HG03469 (cell line): ENCODE results near the gene ADAMTS5.

Source experiments
- ATAC-seq: cut with Tn5 transposase; IDR thresholded peaks from one replicate; pipeline ENCODE4 v1.9.1; 2021; ENCODE audit warnings: mild to moderate bottlenecking, moderate library complexity, moderate number of reproducible peaks; ENCODE audit not compliant: unreplicated experiment

The ADAMTS5 gene

DNA sequence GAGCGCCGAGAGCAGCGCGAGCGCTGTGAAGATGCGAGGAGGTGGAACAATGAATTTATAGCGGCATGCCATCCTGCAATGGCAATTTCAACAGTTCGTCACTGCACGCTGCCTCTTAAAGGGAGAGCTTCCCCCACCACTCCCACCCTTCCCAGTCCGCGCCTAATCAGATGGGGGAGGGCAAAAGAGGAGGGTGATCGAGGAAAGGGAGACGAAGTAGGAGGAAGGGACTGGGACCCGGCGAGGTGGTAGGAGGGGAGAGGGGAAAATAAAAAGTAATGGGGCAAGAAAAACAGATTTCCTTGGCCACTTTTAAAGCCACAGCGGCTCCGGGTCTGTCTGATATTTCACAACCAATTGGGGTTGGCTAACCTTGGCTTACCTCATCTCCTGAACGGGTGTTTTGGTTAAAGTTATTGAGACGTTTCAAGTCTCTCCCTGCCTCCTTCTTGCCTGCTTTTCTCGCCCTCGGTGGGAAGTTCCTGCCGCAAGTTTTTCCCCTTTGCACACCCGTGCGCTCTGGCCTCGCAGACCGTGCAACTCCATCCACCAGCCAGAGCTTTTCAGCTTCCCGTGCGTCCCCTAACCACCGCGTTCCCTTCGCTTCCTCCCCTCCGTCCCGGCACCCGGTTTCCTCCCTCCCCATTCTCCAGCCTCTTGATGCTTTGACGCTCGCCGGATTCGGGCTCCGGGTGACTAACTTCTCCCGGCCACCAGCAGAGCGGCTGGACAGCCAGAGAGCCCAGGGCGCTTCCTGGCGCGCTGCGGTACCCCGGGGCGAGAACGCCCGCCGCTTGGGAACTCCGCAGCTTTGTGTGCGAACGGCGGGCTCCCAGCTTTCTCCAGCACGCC, at the start of gene ADAMTS5:
Gene ADAMTS5 (minus strand): TSS at position 27 of the 852 bp plus-strand sequence. CDS start 697 bp downstream, outside the sequence.
- ATAC-seq, result no peak

DNA sequence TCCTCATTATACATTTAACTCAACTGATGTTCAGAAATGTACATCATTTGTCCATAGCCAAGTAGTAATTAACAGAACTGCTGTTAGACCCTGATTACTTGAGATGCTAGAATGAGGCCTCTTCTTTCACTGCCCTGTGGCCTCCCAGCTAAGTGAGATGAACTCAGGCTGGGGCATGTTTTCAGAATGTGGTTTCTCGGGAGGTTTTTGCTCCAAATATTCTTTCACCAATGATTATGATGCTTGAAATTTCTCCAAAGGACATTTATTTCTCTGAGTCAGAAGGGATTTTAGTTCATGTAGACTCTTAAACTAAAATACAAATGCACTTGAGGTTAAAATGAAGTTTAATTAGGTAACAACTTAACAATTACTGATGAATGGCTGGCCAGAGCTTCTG, 34.6 kb upstream of the ADAMTS5 start:
- ATAC-seq, result no peak

DNA sequence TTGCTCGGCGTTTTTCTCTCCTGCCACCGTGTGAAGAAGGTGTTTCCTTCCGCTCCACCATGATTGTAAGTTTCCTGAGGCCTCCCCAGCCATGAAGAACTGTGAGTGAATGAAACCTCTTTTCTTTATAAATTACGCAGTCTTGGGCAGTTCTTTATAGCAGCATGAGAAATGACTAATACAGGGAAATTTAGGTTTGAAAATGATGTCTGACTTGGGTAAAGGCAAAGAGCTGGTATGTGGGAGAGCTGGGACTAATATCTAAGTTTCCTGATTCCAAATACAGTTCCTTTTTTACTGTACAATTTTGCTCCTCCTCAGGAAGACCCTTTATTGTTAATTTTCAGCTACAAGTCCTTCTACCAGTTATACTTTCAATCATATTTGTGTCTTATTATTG, 16.7 kb upstream of the ADAMTS5 start:
- ATAC-seq, result no peak

DNA sequence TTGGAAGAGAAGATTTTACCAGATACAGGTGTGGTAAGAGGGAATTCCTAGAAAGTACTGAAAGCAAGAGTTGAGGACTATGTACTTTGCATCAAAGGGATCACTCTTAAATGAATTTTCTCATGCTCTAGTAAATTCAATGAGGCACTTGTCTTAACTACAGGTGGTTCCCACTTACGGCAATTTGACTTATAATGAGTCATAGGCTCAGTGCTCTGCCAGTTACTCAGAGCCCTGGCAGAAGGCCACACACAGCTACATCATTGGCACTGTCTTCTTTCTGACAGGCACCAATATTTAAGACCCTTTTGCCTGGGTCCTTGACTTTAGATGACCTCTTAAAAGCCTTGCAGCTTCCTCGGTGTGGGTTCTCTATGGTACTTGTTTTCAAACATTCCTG, 15.9 kb upstream of the ADAMTS5 start:
- no peak for ATAC-seq

DNA sequence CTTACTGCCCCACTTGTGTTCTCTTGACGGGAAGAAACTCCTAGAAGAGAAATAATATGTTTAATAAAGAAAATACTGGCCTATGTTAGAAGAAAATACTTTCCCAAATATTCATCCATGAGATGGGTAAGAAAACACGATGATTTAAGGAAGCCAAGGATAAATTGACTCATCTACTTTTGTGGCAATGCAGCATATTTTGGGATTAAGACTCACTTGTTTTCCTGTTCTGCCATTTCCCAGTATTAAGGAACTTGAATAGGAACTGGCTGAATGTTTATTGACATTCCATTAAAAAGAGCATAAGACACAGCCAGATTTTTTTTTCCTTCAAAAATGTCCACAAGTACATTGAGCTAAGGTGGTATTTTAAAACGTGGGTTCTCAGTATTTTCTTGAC, 10.9 kb upstream of the ADAMTS5 start:
- ATAC-seq, result no peak

DNA sequence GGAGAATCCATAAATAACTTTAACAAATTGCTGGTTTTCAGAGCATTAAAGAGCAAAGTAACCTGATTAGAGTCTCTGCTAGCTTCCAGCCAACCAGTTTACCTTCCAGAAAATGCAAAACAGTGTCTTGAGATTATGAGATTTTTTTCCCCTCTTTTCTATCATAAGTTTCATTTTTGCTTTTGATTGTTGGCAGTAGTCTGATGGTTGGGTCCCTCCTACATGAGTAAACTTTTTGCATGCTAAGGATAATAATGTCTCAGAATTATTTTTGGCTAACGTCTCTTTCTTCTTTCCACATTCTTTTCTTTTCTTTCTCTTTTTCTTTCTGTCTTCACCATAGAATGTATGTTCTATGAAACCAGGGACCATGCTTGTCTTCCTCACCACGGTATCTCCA, 6.3 kb upstream of the ADAMTS5 start:
- ATAC-seq, result no peak

DNA sequence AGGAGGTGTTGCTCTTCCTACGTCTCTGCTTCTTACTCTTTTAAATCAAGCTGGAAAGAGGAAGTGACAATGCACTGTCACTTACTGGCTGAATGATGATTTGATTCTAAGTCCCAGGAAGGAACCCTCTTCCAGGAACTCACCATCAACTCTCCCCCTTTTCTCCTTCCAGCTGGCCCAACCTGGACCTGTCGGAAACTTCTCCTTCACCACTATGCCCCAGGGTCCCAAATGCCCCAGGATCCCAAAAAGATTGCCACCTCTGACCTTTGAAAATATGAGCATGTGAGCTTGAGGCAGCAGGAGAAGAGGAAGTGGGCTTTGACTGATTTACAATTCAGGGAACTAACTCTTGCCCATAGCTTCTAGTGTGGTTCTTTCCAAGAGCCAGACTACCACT, 5.3 kb upstream of the ADAMTS5 start:
- no peak for ATAC-seq

DNA sequence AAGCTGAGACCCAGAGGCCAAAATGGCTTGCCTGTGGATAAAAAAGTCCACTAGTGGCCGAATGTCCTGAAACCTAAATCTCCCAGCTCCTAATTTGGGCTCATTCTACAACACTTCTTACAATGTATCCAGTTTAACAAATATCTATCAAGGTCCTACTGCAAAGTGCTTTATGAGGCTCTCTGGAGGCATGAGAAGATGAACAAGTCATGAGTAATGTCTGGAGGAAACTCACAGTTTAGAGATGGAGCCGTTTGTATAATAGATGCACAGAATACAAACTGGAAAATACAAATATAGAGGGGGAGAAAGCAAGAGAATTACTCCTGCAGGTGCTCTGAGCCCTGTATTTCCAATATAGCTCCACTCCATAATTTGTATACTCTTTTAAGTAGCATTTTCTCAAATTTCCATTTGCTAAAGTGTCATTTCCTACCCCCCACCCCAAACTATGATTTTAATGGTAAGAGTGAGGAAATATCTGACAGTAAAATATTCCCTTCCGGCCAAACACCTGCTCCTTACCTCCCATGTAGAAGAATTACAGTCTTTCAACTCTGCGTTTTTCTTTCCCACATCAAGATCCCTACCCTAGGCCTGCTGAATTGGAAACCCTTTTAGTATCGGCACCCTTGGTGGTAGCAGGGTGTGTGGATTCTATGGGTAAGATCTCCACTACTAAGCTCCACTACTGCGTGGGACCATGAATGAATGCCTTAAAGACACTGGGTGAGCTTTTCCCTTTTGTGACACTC, 3.3 kb upstream of the ADAMTS5 start:
- ATAC-seq, result no peak

DNA sequence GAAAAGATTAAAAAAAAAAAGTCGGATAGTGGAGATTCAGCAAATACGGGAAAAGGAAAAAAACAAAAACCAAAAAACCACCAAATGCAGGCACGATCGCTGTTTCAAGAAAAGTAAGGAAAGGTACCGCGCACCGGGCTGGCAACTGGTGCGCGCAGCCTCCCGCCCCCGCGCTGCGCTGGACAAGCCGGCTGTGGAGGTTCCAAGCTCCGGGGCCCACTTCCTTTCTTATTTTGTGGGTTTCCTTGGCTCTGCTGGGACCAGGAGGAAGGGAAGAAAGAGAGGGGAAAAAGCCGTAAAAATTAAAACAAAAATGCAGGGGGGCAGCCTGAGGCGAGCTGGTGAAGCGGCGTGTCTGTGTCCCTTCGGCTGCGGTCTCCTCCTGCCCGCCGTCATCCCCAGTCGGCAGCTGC, 233 bp downstream of the ADAMTS5 start:
- no peak for ATAC-seq

DNA sequence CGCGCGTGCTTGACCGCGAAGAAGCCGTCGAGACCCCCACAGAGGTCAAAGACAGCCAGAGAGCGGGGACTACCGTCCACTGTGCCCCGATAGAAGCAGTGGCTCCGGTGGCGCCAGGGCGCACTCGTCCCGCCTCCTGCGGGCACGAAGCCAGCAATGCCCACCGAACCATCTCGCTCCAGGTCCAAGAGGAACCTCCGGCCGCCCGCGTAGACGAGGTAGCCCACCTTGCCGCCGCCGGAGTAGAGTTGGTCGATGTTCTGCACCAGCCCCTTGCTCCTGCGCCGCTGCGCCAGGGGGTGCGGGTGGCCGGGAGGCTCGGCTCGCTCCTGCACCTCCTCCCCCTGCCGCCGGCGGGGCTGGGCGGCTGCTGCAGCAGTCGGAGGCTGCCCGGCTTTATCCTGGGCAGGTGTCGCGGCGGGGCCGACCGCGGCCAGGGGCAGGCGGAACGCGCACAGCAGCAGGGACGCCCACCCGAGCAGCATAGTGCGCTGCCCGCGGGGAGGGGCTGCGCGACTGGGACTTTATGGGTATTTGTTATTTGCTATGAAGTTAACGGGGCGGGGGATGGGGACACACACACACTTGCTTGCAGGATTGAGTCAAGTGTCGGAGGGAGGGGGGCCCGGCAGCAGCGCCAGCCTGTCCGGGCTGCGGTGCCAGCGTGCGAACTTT, 844 bp downstream of the ADAMTS5 start:
- no peak for ATAC-seq

DNA sequence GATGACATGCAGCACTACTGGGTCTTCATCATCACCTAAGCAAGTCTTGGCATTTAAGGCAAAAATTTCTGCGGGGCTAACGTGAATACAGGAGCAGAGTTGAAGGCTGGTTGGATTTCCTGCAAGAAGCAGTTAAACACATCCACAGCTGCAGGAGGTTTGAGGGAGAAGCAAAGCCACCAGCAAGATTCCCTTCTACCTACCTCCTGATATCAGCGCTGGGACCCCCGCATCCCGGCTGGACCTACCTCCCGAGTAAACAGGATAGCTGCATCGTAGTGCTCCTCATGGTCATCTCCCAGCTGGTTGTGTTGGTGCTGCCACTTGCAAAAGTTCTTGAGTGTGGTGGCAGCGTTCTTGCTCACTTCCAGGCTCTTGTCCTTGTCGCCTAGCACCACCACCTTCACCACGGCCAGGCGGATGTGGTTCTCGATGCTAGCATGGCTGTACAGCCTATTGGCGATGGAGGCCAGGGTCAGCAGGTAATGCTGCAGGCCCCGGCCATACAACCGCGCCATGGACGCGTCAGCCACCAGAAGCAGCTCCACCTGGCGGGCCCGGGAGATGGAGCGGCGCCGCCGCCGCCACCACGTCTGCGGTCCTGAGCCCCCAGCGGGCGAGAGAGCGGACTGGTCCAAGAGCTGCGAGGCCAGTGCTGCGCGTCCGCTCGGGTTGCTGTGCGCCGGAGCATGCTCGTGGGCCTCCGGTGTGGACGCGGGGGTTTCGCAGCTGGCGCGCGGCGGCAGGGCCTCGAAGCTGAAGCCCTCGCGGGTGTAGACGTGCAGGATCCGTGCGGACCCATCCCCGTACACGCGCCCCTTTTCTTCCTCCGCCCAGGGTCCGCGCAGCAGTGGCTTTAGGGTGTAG, 1.6 kb downstream of the ADAMTS5 start:
- no peak for ATAC-seq

DNA sequence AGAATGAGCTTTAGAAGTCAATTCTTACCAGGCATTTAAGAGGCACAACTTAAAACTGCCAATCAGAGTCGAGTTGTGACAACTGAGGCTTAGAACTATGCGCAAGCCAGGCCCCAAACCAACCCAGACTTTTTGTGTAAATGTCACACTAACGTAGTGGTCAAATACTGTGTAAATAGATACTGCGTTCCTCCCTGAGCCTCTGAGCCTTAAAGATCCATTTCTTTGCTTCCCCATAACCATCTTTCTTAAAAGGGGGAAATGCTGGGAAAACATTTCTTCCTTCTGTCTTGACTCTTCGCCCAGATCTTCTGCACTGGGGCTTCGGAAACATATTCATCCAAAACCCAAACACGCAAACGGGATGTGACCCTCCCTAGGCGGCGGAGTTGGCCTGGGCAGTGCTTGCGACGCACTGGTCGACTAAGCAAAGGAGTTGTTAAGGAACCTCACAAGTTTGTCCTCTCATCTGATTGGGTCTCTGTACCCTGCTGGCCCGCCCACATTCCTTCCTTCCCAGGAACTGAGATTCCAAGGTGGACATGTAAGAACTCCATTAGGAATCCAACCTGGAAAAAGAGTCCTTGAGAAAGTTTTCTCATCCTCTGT, 2.6 kb downstream of the ADAMTS5 start:
- no peak for ATAC-seq

DNA sequence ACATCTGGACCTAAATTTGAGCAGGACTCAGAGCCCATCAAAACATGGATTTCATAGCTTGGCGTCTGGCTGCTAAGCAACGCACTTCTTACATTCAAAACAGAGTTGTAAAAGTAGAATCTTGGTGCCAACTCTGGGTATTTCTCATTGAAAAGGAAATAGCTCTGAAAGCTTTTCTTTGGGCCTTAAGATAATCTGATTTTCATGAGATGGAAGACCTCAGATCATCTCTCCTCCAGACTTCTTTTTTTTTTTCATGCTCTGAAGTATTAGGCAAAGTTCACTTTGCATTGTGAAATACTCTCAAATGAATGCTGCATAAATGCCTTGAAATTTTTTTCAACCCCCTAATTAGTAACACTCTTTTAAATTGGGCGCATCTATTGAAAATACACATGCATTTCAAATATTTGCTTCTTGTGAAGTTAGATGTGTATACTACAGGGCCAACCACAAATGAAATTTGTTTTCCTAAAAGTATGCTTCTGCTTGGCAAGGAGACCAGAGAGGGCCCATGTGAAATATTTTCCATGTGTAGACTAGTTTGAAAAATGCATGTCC, 4.2 kb downstream of the ADAMTS5 start:
- no peak for ATAC-seq

DNA sequence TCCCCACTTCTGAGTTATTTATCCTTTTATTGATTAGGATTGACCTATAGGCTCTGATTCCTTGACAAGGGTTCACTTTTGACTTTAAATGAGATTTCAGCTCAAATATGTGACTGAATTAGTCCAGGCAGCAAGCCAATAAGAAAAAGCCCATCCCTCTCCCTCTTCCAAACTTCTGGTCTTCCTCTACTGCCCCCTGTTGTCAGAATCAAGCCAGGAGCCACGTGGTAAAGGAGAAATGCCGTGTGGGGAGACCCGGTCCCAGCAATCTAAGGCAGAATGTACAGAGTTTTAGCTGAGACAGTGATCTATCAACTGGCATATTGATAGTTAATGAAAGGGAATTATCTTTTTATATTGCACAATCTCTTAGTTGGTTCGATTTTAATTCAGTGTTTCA, 5.2 kb downstream of the ADAMTS5 start:
- no peak for ATAC-seq

DNA sequence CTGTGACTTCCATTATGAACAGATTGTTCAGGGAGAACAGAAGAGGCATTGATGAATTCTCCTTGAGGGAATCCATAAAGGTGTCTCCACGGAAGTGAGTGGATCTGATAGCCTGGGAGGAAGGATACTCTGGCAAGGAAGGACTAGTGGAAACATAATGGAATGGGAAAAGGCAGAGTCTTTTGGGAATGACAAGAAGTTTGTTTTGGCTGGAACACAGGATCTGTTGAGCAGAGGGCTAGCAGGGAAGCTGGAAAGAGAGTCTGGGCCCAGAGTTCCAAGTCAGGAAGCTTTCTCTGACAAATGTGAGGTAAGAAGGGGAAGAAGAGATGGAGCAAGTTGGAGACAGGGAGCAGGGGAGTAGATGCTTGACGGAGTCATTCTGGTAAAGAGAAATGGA, 8.1 kb downstream of the ADAMTS5 start:
- ATAC-seq, result no peak

DNA sequence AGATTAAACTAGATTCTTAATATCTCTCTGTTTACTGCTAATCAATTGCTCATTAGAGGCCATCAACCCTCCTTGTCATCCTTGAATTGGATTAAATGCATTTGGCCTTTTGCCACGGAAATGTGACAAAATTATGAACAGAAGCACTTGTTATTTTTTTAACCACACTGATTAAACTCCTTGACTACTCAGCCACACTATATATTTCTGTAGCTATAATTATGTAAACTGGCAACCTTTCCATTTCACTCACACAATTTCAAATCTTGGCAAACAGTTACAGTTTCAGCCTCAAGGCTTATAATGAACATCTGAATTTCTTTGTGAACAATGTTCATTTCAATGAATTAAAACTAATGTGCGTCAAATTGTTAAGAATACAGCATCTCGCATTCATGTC, 10.1 kb downstream of the ADAMTS5 start:
- no peak for ATAC-seq

DNA sequence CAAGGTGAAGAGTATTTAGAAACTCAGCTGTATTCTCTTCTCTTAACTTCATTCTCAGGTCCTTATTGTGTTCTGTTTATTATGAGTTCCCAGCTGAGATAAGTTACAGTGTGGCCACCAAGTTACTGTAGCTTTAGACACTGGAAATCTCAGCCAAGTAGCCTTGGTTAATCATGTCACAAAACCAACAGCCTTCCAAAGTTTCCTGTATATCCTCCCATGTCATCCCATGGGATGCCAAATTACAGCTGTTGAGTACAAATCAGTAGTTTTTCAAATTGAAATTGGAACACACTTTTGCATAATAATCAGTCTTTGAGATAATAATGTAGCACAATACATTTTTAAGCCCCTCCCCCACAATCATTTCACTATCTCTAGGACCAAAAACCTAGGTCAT, 10.7 kb downstream of the ADAMTS5 start:
- ATAC-seq, result no peak

DNA sequence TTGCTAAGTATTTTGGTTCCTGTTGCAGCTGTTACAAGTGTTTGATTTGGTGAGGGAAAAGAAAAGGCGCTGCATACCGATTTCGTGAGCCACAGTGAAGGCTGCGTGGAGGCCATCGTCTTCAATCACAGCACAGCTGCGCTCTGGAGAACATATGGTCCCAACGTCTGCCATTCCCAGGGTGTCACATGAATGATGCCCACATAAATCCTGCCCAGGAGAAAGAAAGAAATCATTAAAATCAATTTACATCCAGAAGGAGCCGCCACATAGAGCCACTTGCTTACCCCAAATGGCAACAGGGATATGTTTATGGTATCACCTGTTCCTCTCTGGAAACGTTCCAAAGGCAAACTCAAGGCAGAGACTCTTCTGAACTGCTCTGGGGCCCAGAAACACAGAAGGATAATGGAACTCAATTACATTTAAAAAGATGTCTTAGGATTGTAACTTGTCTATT, 12.2 kb downstream of the ADAMTS5 start:
- ATAC-seq, result no peak

DNA sequence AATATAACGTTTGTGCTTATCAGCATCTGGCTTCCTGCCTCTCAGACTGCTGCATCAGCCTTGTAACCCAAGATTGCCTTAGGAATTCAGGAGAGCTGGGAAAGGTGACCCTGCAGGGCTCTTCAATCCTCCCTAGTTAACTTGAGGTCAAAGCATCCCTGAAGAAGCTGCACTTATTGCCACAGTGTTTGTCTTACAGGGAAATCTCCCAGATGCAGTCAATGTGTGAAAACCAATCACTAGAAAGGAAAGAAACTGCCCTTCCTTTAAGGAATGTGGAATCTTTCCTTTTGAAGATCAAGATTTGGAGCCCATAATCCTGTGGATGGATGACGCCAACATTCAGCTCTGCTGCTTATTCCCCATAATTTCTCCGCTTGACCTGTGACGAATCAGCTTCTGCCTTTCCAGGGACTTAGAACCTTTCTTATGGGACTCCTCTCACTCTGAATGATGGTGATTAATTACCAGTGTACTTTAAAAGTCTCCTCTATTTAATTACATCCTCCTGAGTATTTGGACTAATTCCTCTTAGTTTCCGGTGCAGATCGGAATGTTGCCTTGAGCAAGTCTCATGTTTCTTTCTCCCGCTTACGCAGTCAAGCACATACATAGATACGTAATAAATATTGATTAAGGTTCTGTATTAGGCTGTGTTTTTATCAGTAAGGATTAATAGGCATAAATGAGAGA, 14.4 kb downstream of the ADAMTS5 start:
- no peak for ATAC-seq
